Activated naive CD8-positive, alpha-beta T cell treated with anti-CD3 and anti-CD28 coated beads, Interleukin-2, amount 50 U/mL, for 16 hours (primary cell): ENCODE results near the gene HVCN1.
A peak's percentile ranks its signal among the peaks of the same experiment; 100 is the strongest.
"Not testable (repeated sequence)": the region's sequence is repeated elsewhere in the genome, so short reads cannot be mapped to it uniquely, and the experiment has no call there.

Source experiments
- DNase-seq: peaks from one replicate; pipeline ENCODE4 v3.0.0-alpha.2; 2020; ENCODE audit warnings: low read depth, low spot score

Gene HVCN1

GRCh38 chr12:110668480-110669192 lies 20.3 kb downstream of the HVCN1 start:
- no peak for DNase-seq

- DNase-seq = no peak
These were observed 21.2 kb downstream of the HVCN1 start for GRCh38 chr12:110667671-110668070.

DNA sequence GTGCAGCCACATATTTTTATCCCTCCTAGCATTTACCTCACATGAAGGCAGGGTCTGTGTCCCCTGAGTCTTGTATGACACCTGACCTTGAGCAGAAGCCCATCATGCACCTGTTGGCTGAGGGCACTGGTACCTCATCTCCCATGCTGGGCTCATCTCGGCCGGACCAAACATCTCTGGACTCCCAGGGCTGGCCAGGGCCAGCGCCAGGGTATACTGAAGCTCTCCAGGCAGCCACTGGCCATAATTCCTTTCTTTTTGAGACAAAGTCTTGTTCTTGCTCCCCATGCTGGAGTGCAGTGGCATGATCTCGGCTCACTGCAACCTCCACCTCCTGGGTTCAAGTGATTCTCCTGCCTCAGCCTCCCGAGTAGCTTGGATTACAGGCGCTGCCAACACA lies 22.0 kb downstream of the HVCN1 start:
- DNase-seq = no peak

GRCh38 chr12:110661337-110661972 lies 27.5 kb downstream of the HVCN1 start:
- peak; percentile 40 for DNase-seq

DNA sequence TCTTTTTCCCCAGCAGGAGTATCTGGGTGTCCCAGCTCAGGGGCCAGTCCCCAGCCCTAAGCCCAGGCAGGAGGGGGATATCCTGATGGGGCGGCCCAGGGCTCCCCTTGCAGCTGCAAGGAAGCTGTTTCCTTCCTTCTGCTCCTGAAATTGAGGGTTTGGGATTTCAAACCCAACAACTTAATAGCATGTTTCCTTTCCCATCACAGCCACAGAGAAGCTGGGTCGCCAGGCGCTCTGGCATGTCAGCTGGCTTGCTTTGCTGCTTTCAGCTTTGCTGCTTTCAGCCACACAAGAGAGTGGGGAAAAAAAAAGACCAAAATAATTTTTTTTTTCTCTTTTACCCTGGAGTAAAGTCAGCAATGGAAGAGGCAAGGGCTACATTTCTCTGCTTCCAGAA lies 30.0 kb downstream of the HVCN1 start:
- no peak for DNase-seq

GRCh38 chr12:110658242-110658641 lies 30.7 kb downstream of the HVCN1 start:
- DNase-seq = no peak

DNA sequence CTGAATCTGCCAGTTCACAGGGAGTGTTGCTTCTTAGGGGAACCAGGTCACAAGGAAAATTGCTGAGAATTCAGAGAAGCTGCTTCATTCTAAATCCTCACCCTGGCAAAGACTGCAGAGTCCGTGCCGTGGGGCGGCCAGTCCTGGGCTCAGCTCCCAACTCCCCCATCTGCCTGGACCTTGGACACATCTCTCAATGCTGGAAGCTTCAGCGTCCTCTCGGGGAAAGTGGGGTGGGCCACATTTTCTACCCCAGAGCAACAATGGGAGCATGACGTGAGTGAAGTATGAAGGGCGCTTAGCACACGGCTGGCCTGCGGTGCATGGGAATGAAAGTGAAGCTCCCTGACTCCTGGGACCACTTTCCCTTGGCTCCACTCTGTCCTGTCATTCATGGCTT lies 31.2 kb downstream of the HVCN1 start:
- DNase-seq = no peak

DNA sequence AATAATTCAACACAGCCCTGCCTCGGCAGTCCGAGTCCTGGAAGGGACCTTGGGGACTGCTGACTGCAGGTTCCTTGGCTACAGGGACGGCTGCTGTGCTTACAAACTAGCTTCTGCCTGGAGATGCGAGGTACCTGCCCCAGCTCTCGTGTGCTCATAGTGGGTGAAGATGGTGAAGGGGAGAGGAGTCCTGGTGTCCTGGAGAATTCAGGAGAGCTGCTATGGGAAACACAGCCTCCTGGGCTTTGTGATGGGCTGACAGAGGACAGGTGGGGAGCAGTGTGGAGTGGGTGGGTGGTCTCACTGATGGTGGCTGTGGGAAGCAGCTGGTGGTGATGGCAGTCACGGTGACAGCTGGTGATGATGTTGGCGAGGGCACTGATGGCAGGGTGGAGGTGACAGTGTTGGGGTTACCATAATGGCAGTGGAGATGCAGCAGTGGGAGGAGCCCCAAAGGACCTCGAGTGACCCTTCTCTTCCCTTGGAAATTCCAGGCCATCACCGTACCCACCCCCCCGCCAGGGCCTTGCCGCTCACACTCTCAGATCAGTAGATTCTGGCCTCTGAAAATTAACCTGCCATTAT lies 32.8 kb downstream of the HVCN1 start:
- no peak for DNase-seq

- not testable (repeated sequence) for DNase-seq
These were observed 34.7 kb downstream of the HVCN1 start for GRCh38 chr12:110654238-110654637.

DNA sequence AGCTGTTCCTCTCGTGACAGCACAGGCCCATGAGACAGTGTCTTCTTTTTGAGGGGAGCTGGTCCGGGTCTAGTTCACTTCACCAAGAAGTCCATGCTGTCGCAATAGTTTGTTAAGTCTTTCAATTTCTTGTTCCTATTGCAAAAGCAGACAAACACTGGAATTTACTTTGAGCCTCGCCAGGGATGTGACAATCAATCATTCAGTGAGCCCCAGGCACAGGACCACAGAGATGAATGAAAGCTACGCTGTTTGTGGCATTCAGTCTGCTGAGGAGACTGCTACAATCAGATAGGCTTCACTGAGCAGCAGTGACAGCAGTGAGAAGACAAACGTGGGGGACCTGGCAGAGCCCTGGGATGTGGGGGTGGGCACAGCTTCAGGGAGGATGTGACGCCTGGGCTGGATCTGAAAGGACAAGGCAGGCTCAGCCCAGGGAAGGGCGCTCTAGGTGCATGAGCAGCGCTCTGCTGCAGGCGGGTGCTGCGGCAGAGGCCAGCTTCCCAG lies 39.5 kb downstream of the HVCN1 start:
- no peak for DNase-seq

- no peak for DNase-seq
These were observed 41.3 kb downstream of the HVCN1 start for GRCh38 chr12:110647631-110648040.

DNA sequence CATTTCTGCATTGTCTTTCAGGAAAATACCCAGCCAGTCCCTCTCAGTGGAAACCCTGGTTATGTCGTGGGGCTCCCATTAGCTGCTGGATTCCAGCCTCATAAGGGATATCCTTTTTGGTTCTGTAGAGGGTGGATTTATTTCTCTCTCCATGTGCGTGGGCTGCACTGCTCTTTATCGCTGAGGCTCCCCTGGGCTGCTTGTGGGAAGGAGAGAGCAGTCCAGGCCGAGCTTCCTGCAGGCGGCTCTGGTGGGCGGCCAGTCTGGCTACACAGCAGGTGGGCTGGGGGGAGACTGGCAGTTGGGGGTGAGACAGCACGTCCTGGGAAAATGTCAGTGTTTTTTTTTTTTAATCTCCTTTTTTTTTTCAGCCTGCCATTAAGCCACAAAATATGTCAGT lies 47.4 kb downstream of the HVCN1 start:
- DNase-seq = no peak

- no peak for DNase-seq
These were observed 48.5 kb downstream of the HVCN1 start for GRCh38 chr12:110640275-110641025.

DNA sequence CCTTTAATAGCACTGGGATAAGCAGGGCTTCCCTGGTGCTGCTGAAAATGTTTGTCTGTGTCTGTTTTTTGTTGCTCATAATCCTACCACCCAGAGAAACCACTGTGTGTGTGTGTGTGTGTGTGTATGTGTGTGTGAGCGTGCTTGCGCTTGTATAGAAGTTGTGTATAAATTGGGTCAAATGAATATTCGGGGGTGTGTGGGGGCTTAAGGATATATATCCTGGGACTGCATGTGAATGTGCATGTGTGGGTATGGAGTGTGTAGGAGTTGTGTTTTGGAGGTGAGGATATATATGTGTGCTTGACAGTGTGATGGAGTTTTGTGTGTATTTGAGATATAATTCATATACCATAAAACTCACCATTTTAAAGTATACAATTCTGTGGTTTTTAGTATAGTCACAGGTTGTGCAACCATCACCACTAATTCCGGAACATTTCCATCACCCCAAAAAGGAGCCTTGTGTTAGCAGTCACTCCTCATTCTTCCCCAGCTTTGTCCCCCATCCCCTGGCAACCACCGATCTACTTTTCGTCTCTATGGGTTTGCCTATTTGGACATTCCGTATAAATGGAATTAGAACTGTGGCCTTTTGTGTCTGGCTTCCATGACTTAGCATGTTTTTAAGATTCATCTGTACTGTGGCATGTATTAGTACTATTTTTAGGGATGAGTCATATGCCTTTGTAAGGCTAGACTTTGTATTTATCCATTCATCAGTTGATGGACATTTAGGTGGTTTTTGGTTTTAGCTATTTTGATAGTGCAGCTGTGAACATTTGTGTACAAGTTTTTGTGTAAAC lies 49.4 kb downstream of the HVCN1 start:
- DNase-seq = no peak

DNA sequence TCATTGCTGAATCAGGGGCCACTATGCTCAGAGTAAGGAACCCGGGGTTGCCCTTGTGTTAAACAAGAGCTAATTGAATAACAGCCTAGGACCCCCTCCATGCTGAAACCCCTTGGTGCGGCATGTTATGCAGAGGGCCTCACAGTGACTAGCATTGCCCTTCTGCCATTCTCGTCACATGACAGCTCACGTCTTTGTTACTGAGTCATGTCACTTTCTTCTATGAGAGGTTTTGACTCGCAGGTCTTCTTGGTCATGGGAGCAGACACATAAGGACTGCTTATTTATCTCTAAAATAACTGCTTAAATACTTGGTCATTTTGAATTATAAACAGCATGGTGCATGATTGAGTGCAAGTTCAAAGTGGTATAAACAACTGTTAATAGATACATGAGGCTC lies 50.1 kb downstream of the HVCN1 start:
- DNase-seq = no peak

GRCh38 chr12:110637869-110638441 lies 51.0 kb downstream of the HVCN1 start:
- DNase-seq = no peak

DNA sequence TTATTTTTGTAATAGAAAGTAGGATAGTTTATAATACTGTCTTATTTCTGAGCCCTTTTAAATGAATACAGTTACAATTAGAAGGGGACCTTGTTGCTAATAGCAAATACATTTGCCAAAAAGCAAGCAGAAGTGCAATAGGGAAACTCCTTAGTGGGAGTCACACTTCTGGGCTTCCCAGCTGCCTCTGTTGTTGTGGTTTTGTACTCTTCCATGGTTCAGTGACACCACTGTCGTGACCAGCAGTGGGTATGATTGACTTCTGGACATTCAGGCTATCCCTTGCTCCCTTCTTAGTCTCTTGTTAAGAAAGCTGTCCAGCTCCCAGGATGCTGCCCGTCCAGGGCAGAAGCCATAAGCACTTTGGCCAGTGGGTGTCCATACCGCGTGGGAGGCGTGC lies 52.4 kb downstream of the HVCN1 start:
- DNase-seq = no peak

DNA sequence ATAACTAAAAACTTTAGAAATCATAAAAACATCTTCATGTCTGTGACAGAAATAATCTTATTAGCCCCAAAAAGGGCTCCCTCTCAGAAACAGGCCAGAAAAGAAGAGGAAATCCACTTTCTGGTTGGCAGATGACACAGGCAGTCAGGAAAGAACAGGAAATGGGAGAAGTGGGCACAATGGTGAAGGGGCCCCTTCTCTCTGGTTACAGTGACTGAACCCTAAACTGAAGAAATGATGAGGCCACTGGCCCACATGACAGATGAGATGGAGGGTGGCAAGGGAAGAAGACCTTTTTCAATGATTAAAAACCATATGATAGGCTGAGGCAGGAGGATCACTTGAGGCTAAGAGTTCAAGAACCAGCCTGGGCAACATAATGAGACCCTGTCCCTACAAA lies 53.9 kb downstream of the HVCN1 start:
- no peak for DNase-seq

GRCh38 chr12:110627500-110628195 lies 61.3 kb downstream of the HVCN1 start:
- DNase-seq = no peak

- DNase-seq = no peak
These were observed 66.3 kb downstream of the HVCN1 start for GRCh38 chr12:110622582-110622981.
